Cardiac muscle cell (in vitro differentiated cells and primary cell): ENCODE results near the gene MGMT. TPM values are rescaled to one million over a fixed set of nuclear protein-coding genes. Genes with fewer than 3 reads are reported as not detected.

Experiments used
- DNase-seq, 2 donors: peaks; one replicate each; pipeline versions ENCODE4 v3.0.0 to v3.0.0-alpha.2; 2010 to 2017; ENCODE audit warnings: low read depth in 1 of 2, low spot score in 1 of 2
- H3K27ac ChIP-seq: fragments of 200-600 bp; sonication (generic); 2 replicates; pipeline ENCODE4 v1.5.1; 2016
- H3K27me3 ChIP-seq: fragments of 200-600 bp; sonication (generic); 2 replicates; pipeline ENCODE4 v1.6.0; 2016; ENCODE audit warnings: control low read depth
- H3K36me3 ChIP-seq: fragments of 200-600 bp; sonication (generic); 2 replicates; pipeline ENCODE4 v1.5.1; 2016; ENCODE audit warnings: control low read depth
- H3K4me1 ChIP-seq: fragments of 200-600 bp; sonication (generic); 2 replicates; pipeline ENCODE4 v1.8.1; 2017; ENCODE audit warnings: low read depth, mild to moderate bottlenecking, mixed run types
- H3K4me3 ChIP-seq: fragments of 200-600 bp; sonication (generic); 2 replicates; pipeline ENCODE4 v1.5.1; 2016; ENCODE audit warnings: mild to moderate bottlenecking
- H3K9me3 ChIP-seq: fragments of 200-600 bp; sonication (generic); 2 replicates; pipeline ENCODE4 v1.5.1; 2017; ENCODE audit warnings: low read depth, mild to moderate bottlenecking, control low read depth
- CTCF ChIP-seq: IDR thresholded peaks from 2 replicates; pipeline ENCODE4 v1.5.1; 2012; ENCODE audit warnings: low read depth, mild to moderate bottlenecking, low read length
- polyA plus RNA-seq: library from polyadenylated mRNA; unstranded; fragments of >200 nt; fragmentation: Nextera tagmentation; extraction: Ambion mirVana; gene quantifications from 2 replicates; pipeline ENCODE4 v1.2.1, GENCODE V29; 2016
- total RNA-seq: library from RNA; depleted of rRNA; stranded (reverse); fragments of >200 nt; gene quantifications from 2 replicates; pipeline ENCODE4 v1.2.3, GENCODE V29; 2016

Gene MGMT
- total and polyA plus RNA-seq, 2 experiments from 2014 or later: 21.8 to 28.0 TPM

- no peak for DNase-seq
- no peaks in the 10 kb centered on the region for H3K27me3 ChIP-seq
- no peak overlapping the region for H3K4me3 ChIP-seq
- no peak overlapping the region for H3K27ac ChIP-seq
- H3K4me1 ChIP-seq: no peaks in the 10 kb centered on the region
- H3K9me3 ChIP-seq: no peaks in the 10 kb centered on the region
- no peaks in the 10 kb centered on the region for H3K36me3 ChIP-seq
- no peak for TF ChIP-seq CTCF
Measured at GRCh38 chr10:129704225-129704624, 237.2 kb downstream of the MGMT start.

- Histone ChIP-seq H3K27ac (no peak overlapping the region), H3K9me3 (no peaks in the 10 kb centered on the region), H3K4me1 (no peaks in the 10 kb centered on the region), H3K36me3 (no peaks in the 10 kb centered on the region), H3K27me3 (no peaks in the 10 kb centered on the region), H3K4me3 (no peak overlapping the region)
- no peak for DNase-seq
- no peak for TF ChIP-seq CTCF
Measured at GRCh38 chr10:129704786-129705525, 237.9 kb downstream of the MGMT start.

DNA sequence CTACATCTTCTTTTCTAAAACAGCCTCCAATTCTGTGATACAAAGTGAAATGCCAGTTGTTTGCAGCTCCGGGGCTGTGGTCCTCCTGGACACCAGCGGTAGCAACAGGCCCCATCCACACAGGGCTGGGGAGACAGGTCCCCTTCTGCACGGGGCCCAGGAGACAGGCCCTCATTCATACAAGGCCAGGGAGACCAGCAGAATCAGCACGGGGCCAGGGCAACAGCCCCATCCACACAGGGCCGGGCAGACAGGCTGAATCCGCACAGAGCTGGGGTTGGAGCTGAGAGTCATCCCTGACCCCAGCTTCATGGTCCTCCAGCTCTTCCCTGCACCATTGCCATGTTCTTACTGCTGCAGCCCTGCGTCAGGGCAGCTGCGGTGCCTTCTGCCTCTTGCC, 238.6 kb downstream of the MGMT start:
- Histone ChIP-seq H3K27ac (no peak overlapping the region), H3K4me3 (no peak overlapping the region), H3K36me3 (no peaks in the 10 kb centered on the region), H3K27me3 (no peaks in the 10 kb centered on the region), H3K9me3 (no peaks in the 10 kb centered on the region), H3K4me1 (no peaks in the 10 kb centered on the region)
- no peak for DNase-seq
- TF ChIP-seq CTCF: no peak

DNA sequence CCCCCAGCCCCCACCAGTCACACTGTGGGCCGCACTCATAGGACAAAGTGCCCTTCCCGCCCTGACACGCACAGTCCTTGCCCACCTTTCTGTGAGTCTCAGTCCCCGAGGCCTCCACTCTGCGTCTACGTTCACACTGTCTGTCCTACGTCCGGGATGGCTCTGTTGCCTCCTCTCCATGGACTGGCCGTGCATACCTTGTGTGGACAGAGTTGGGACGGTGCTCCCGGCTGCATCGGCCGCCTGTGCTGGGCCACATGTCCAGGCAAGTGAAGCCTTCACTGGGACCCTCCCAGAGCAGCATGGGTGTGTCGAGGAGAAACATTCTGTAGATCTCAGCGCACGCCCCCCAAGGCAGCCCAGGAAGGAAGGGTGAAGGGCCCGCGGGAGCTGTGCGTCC, 239.0 kb downstream of the MGMT start:
- no peak for DNase-seq
- TF ChIP-seq CTCF: no peak
- H3K36me3 ChIP-seq: no peaks in the 10 kb centered on the region
- H3K9me3 ChIP-seq: no peaks in the 10 kb centered on the region
- H3K27ac ChIP-seq: no peak overlapping the region
- H3K4me3 ChIP-seq: no peak overlapping the region
- H3K4me1 ChIP-seq: no peaks in the 10 kb centered on the region
- H3K27me3 ChIP-seq: no peaks in the 10 kb centered on the region

DNA sequence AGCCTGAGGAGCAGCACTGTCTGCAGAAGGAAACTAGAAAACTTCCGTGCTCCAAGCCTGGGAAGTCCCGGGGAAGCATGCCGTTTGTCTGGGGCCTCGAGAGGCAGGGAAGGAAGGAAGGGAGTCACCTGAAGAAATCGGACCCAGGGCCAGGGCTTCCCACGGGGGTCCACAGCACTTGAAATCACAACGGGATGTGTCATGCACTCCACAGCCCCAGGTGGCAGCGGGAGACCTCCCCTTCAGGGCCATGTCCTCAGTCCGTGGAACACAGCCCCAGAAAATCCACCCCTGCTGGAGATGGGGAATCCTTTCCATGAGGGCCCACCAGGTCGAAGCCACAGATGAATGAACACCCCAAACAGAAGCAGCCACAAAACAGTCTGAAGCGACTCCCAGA, 239.5 kb downstream of the MGMT start:
- H3K4me1 ChIP-seq: no peaks in the 10 kb centered on the region
- H3K36me3 ChIP-seq: no peaks in the 10 kb centered on the region
- no peak for DNase-seq
- H3K4me3 ChIP-seq: no peak overlapping the region
- H3K27ac ChIP-seq: no peak overlapping the region
- H3K27me3 ChIP-seq: no peaks in the 10 kb centered on the region
- TF ChIP-seq CTCF: no peak
- H3K9me3 ChIP-seq: no peaks in the 10 kb centered on the region
